Endometrial microvascular endothelial cells (primary cell): Measurements from ENCODE around the gene TBC1D8. TPM values are rescaled to one million over a fixed set of nuclear protein-coding genes. Genes with fewer than 3 reads are reported as not detected.

Experiments used
- in situ Hi-C: cut with HindIII; loops from 2 replicates; pipeline ENCODE4 v1.10.0; 2017; ENCODE audit warnings: low sequenced_read_pairs, low pct_unique_long_range_greater_than_20kb; ENCODE audit errors: inconsistent ontology term
- total RNA-seq: library from RNA; depleted of rRNA; stranded (reverse); fragments of >200 nt; gene quantifications from one replicate; pipeline ENCODE4 v1.2.3, GENCODE V29; 2015; ENCODE audit errors: inconsistent ontology term

The TBC1D8 gene
- total RNA-seq, 1 donor from 2014 or later = 27.2 TPM

GRCh38 chr2:101047774-101048173 is 103.4 kb downstream of the TBC1D8 start:
- in situ Hi-C loops = no loop called here

- in situ Hi-C loops = no loop called here
These were observed 104.0 kb downstream of the TBC1D8 start for GRCh38 chr2:101047075-101047766.

GRCh38 chr2:101045330-101045729 is 105.9 kb downstream of the TBC1D8 start:
- in situ Hi-C loops = no loop called here

- in situ Hi-C loops = no loop called here
These were observed 109.8 kb downstream of the TBC1D8 start for GRCh38 chr2:101041413-101041812.

GRCh38 chr2:101040761-101041160 is 110.4 kb downstream of the TBC1D8 start:
- in situ Hi-C loops = no loop called here

GRCh38 chr2:101040072-101040471 is 111.1 kb downstream of the TBC1D8 start:
- in situ Hi-C loops = no loop called here

GRCh38 chr2:101038455-101039255 is 112.5 kb downstream of the TBC1D8 start:
- in situ Hi-C loops = no loop called here

- in situ Hi-C loops = no loop called here
These were observed 113.9 kb downstream of the TBC1D8 start for GRCh38 chr2:101037161-101037755.

- in situ Hi-C loops = no loop called here
These were observed 114.6 kb downstream of the TBC1D8 start for GRCh38 chr2:101036562-101036961.

- in situ Hi-C loops = no loop called here
These were observed 119.0 kb downstream of the TBC1D8 start for GRCh38 chr2:101032084-101032776.

- in situ Hi-C loops = no loop called here
These were observed 120.2 kb downstream of the TBC1D8 start for GRCh38 chr2:101030866-101031554.

- in situ Hi-C loops = no loop called here
These were observed 123.3 kb downstream of the TBC1D8 start for GRCh38 chr2:101027852-101028251.

GRCh38 chr2:101026923-101027469 is 124.2 kb downstream of the TBC1D8 start:
- in situ Hi-C loops = no loop called here

- in situ Hi-C loops = no loop called here
These were observed 124.9 kb downstream of the TBC1D8 start for GRCh38 chr2:101026253-101026701.

GRCh38 chr2:101025561-101025960 is 125.6 kb downstream of the TBC1D8 start:
- in situ Hi-C loops = no loop called here

GRCh38 chr2:101023327-101024107 is 127.7 kb downstream of the TBC1D8 start:
- in situ Hi-C loops = loop anchor here (25.0 kb wide), 1 partner anchor 189 kb away; no protein-coding TSS in a partner anchor

- in situ Hi-C loops = loop anchor here (25.0 kb wide), 1 partner anchor 190 kb away; no protein-coding TSS in a partner anchor
These were observed 129.0 kb downstream of the TBC1D8 start for GRCh38 chr2:101022221-101022620.
